ENCODE results near the gene NCAM2. TPM values are rescaled to one million over a fixed set of nuclear protein-coding genes. Genes with fewer than 3 reads are reported as not detected.

NCAM2 gene
- total and polyA plus RNA-seq, 5 donors: 0.97 to 9.7 (median 8.2) TPM

DNA sequence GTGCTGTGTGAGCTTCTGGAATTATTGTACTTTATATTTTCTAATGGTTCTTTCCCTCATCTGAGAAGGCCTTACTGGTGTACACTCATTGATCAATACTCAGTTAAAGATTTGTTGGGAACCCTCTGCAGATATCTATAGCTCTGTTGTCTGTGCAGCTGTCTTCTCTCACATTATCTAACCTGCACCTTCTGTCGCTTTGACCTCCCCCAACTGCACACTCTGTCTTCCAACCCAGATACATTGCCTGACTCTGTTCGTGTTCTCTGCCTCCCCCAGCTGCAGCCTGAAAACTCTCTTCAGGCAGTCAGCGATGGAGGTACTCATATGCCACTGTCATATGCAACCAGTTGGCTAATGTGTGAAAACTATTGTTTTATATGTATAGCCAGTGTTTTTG is 334.3 kb downstream of the NCAM2 start:
- Histone ChIP-seq H3K27ac (ENCODE audit: low read length) (no peak overlapping the region), H3K4me3 (ENCODE audit: low read length) (no peak overlapping the region), H3K27me3 (ENCODE audit: control insufficient read depth, insufficient read depth) (no peaks in the 10 kb centered on the region), H3K9me3 (ENCODE audit: control insufficient read depth, low read length) (no peaks in the 10 kb centered on the region), H3K4me1 (ENCODE audit: control insufficient read depth, insufficient read depth, low read length) (no peaks in the 10 kb centered on the region)
- no peak for DNase-seq
- whole genome bisulfite sequencing: 73% methylated on average over 3 of the region's 3 CpGs
- intact Hi-C loops (cut with DNase I): no loop called here
- ATAC-seq: no peak

GRCh38 chr21:21341041-21341440 is 342.8 kb downstream of the NCAM2 start:
- 86% methylated on average over 2 of the region's 2 CpGs for WGBS
- DNase-seq (no peak), ATAC-seq (no peak)
- Histone ChIP-seq H3K9me3 (ENCODE audit: control insufficient read depth, low read length) (no peaks in the 10 kb centered on the region), H3K27me3 (ENCODE audit: control insufficient read depth, insufficient read depth) (no peaks in the 10 kb centered on the region), H3K4me3 (ENCODE audit: low read length) (no peak overlapping the region), H3K4me1 (ENCODE audit: control insufficient read depth, insufficient read depth, low read length) (no peaks in the 10 kb centered on the region), H3K27ac (ENCODE audit: low read length) (no peak overlapping the region)
- intact Hi-C loops (cut with DNase I): no loop called here

DNA sequence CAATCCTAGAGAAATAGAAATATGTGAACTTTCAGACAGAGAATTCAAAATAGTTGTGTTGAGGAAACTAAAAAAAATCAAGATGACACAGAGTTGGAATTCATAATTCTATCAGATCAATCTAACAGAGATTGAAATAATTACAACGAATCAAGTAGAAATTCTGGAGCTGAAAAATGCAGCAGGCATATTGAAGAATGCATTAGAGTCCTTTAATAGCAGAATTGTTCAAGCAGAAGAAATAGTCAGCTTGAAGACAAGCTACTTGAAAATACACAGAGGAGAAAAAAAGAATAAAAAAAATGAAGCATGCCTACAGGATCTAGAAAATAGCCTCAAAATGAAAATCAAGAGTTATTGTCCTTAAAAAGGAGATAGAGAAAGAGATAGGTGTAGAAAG is 347.1 kb downstream of the NCAM2 start:
- WGBS: 69% methylated on average over 1 of the region's 1 CpG
- Histone ChIP-seq H3K27me3 (ENCODE audit: control insufficient read depth, insufficient read depth) (no peaks in the 10 kb centered on the region), H3K9me3 (ENCODE audit: control insufficient read depth, low read length) (no peaks in the 10 kb centered on the region), H3K4me1 (ENCODE audit: control insufficient read depth, insufficient read depth, low read length) (no peaks in the 10 kb centered on the region), H3K4me3 (ENCODE audit: low read length) (no peak overlapping the region), H3K27ac (ENCODE audit: low read length) (no peak overlapping the region)
- no peak for ATAC-seq
- intact Hi-C loops (cut with DNase I): no loop called here
- no peak for DNase-seq

DNA sequence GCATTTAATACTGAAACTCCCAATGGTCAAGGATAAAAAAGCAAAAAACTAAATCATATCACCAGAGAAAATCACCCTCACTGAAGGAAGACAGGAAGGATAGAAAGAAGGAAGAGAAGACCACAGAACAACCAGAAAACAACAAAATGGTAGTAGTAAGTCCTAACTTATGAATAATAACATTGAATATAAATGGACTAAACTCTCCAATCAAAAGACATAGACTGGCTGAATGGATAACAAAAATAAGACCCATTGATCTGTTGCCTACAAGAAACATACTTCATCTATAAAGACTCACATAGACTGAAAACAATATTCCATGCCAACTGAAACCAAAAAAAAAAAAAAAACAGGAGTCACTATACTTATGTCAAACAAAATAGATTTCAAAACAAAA is 347.7 kb downstream of the NCAM2 start:
- intact Hi-C loops (cut with DNase I): no loop called here

GRCh38 chr21:21366277-21366676 is 368.1 kb downstream of the NCAM2 start:
- Histone ChIP-seq H3K4me3 (ENCODE audit: low read length) (no peak overlapping the region), H3K4me1 (ENCODE audit: control insufficient read depth, insufficient read depth, low read length) (no peaks in the 10 kb centered on the region), H3K27ac (ENCODE audit: low read length) (no peak overlapping the region), H3K9me3 (ENCODE audit: control insufficient read depth, low read length) (no peaks in the 10 kb centered on the region), H3K27me3 (ENCODE audit: control insufficient read depth, insufficient read depth) (no peaks in the 10 kb centered on the region)
- intact Hi-C loops (cut with DNase I): no loop called here
- DNase-seq (no peak), ATAC-seq (no peak)

More for the DNA sequence above, 347.7 kb downstream of the NCAM2 start:
- Histone ChIP-seq H3K27me3 (ENCODE audit: control insufficient read depth, insufficient read depth) (no peaks in the 10 kb centered on the region), H3K27ac (ENCODE audit: low read length) (no peak overlapping the region), H3K4me1 (ENCODE audit: control insufficient read depth, insufficient read depth, low read length) (no peaks in the 10 kb centered on the region), H3K9me3 (ENCODE audit: control insufficient read depth, low read length) (no peaks in the 10 kb centered on the region), H3K4me3 (ENCODE audit: low read length) (no peak overlapping the region)
- ATAC-seq: no peak
- no peak for DNase-seq

DNA sequence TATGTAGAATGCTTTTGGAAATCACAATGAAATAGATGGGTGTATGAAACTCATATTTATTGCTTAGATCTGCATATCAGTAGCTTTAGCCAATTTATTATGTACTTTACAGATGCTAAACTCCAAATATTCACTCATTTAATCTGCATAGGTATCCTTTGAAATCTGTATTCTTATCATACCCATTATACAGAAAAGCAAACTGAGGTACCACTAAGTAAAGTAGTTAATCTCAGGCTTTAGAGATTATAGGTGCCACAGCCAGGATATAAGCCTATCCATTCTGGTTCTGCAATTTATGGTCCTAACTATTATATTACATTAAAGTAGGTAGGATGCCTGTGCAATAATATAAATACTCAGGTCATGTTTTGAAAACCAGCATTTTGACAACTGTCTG is 369.4 kb downstream of the NCAM2 start:
- Histone ChIP-seq H3K27me3 (ENCODE audit: control insufficient read depth, insufficient read depth) (no peaks in the 10 kb centered on the region), H3K4me3 (ENCODE audit: low read length) (no peak overlapping the region), H3K9me3 (ENCODE audit: control insufficient read depth, low read length) (no peaks in the 10 kb centered on the region), H3K4me1 (ENCODE audit: control insufficient read depth, insufficient read depth, low read length) (no peaks in the 10 kb centered on the region), H3K27ac (ENCODE audit: low read length) (no peak overlapping the region)
- DNase-seq (no peak), ATAC-seq (no peak)
- intact Hi-C loops (cut with DNase I): no loop called here

- H3K4me3 ChIP-seq (ENCODE audit: low read length): no peak overlapping the region
- no peak overlapping the region for H3K27ac ChIP-seq (ENCODE audit: low read length)
- 48% methylated on average over 1 of the region's 1 CpG for WGBS
- intact Hi-C loops (cut with DNase I): no loop called here
- no peak for ATAC-seq
- H3K27me3 ChIP-seq (ENCODE audit: control insufficient read depth, insufficient read depth): no peaks in the 10 kb centered on the region
- no peaks in the 10 kb centered on the region for H3K4me1 ChIP-seq (ENCODE audit: control insufficient read depth, insufficient read depth, low read length)
- no peak for DNase-seq
- H3K9me3 ChIP-seq (ENCODE audit: control insufficient read depth, low read length): no peaks in the 10 kb centered on the region
Measured at GRCh38 chr21:21373969-21374368, 375.8 kb downstream of the NCAM2 start.

- no peaks in the 10 kb centered on the region for H3K27me3 ChIP-seq (ENCODE audit: control insufficient read depth, insufficient read depth)
- H3K27ac ChIP-seq (ENCODE audit: low read length): no peak overlapping the region
- DNase-seq: peak in 1 of 3 donors; percentile 9
- WGBS: 59% methylated on average over 3 of the region's 3 CpGs
- no peaks in the 10 kb centered on the region for H3K4me1 ChIP-seq (ENCODE audit: control insufficient read depth, insufficient read depth, low read length)
- H3K9me3 ChIP-seq (ENCODE audit: control insufficient read depth, low read length): no peaks in the 10 kb centered on the region
- intact Hi-C loops (cut with DNase I): no loop called here
- H3K4me3 ChIP-seq (ENCODE audit: low read length): no peak overlapping the region
- no peak for ATAC-seq
Measured at GRCh38 chr21:21383126-21383525, 384.9 kb downstream of the NCAM2 start.

- ATAC-seq: no peak
Measured at GRCh38 chr21:21384977-21385376, 386.8 kb downstream of the NCAM2 start.

GRCh38 chr21:21385404-21385803 is 387.2 kb downstream of the NCAM2 start:
- Histone ChIP-seq H3K9me3 (ENCODE audit: control insufficient read depth, low read length) (no peaks in the 10 kb centered on the region), H3K27me3 (ENCODE audit: control insufficient read depth, insufficient read depth) (no peaks in the 10 kb centered on the region), H3K27ac (ENCODE audit: low read length) (no peak overlapping the region), H3K4me1 (ENCODE audit: control insufficient read depth, insufficient read depth, low read length) (no peaks in the 10 kb centered on the region), H3K4me3 (ENCODE audit: low read length) (no peak overlapping the region)
- 47% methylated on average over 3 of the region's 3 CpGs for WGBS
- intact Hi-C loops (cut with DNase I): no loop called here
- DNase-seq: no peak
- ATAC-seq: no peak

More at GRCh38 chr21:21384977-21385376, 386.8 kb downstream of the NCAM2 start:
- no peak for DNase-seq
- no peaks in the 10 kb centered on the region for H3K4me1 ChIP-seq (ENCODE audit: control insufficient read depth, insufficient read depth, low read length)
- no peak overlapping the region for H3K27ac ChIP-seq (ENCODE audit: low read length)
- no peak overlapping the region for H3K4me3 ChIP-seq (ENCODE audit: low read length)
- intact Hi-C loops (cut with DNase I): no loop called here
- 89% methylated on average over 3 of the region's 3 CpGs for WGBS
- no peaks in the 10 kb centered on the region for H3K27me3 ChIP-seq (ENCODE audit: control insufficient read depth, insufficient read depth)
- no peaks in the 10 kb centered on the region for H3K9me3 ChIP-seq (ENCODE audit: control insufficient read depth, low read length)

- no peaks in the 10 kb centered on the region for H3K27me3 ChIP-seq (ENCODE audit: control insufficient read depth, insufficient read depth)
- no peaks in the 10 kb centered on the region for H3K9me3 ChIP-seq (ENCODE audit: control insufficient read depth, low read length)
- H3K27ac ChIP-seq (ENCODE audit: low read length): no peak overlapping the region
- no peaks in the 10 kb centered on the region for H3K4me1 ChIP-seq (ENCODE audit: control insufficient read depth, insufficient read depth, low read length)
- 50% methylated on average over 3 of the region's 3 CpGs for WGBS
- ATAC-seq (no peak), DNase-seq (no peak)
- H3K4me3 ChIP-seq (ENCODE audit: low read length): no peak overlapping the region
- intact Hi-C loops (cut with DNase I): no loop called here
Measured at GRCh38 chr21:21387916-21388315, 389.7 kb downstream of the NCAM2 start.

DNA sequence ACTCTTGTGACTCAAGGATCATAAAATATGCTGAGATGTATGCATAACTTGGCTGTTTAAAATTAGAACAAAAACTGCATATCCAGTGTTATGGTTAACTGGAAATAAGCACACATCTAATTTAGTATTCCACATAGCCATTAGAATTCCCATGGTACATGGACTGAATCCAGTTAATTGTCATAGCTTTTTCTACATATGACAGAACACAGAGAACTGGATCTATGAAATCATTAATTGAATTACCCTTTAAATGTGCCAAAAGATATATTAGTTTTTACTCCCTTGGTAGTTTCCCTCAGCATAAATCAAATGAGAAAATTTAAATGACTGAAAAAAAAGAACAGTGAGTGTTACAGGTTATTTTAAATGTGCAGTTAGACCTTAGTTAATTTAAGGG is 395.9 kb downstream of the NCAM2 start:
- H3K4me3 ChIP-seq (ENCODE audit: low read length): no peak overlapping the region
- intact Hi-C loops (cut with DNase I): no loop called here
- H3K27ac ChIP-seq (ENCODE audit: low read length): no peak overlapping the region
- no peaks in the 10 kb centered on the region for H3K9me3 ChIP-seq (ENCODE audit: control insufficient read depth, low read length)
- H3K4me1 ChIP-seq (ENCODE audit: control insufficient read depth, insufficient read depth, low read length): no peaks in the 10 kb centered on the region
- no peak for DNase-seq
- ATAC-seq: no peak
- H3K27me3 ChIP-seq (ENCODE audit: control insufficient read depth, insufficient read depth): no peaks in the 10 kb centered on the region

Measured in right cardiac atrium (tissue), 5 donors.